SH-SY5Y (cell line): ENCODE results near the gene CACNA2D2.

Experiments used
- GATA2 ChIP-seq: IDR thresholded peaks from 2 replicates; pipeline ENCODE4 v1.6.1; 2011; ENCODE audit warnings: mild to moderate bottlenecking, low read depth, low read length
- GATA3 ChIP-seq: IDR thresholded peaks from 2 replicates; pipeline ENCODE4 v1.6.1; 2011; ENCODE audit warnings: low read depth, mild to moderate bottlenecking, low read length, moderate library complexity

- peak; percentile 85 for TF ChIP-seq GATA2
- no peak for TF ChIP-seq GATA3
These were observed 13.0 kb upstream of the CACNA2D2 start for GRCh38 chr3:50516440-50516871.
